ENCODE data around the gene BSN.

Gene BSN, protein sequence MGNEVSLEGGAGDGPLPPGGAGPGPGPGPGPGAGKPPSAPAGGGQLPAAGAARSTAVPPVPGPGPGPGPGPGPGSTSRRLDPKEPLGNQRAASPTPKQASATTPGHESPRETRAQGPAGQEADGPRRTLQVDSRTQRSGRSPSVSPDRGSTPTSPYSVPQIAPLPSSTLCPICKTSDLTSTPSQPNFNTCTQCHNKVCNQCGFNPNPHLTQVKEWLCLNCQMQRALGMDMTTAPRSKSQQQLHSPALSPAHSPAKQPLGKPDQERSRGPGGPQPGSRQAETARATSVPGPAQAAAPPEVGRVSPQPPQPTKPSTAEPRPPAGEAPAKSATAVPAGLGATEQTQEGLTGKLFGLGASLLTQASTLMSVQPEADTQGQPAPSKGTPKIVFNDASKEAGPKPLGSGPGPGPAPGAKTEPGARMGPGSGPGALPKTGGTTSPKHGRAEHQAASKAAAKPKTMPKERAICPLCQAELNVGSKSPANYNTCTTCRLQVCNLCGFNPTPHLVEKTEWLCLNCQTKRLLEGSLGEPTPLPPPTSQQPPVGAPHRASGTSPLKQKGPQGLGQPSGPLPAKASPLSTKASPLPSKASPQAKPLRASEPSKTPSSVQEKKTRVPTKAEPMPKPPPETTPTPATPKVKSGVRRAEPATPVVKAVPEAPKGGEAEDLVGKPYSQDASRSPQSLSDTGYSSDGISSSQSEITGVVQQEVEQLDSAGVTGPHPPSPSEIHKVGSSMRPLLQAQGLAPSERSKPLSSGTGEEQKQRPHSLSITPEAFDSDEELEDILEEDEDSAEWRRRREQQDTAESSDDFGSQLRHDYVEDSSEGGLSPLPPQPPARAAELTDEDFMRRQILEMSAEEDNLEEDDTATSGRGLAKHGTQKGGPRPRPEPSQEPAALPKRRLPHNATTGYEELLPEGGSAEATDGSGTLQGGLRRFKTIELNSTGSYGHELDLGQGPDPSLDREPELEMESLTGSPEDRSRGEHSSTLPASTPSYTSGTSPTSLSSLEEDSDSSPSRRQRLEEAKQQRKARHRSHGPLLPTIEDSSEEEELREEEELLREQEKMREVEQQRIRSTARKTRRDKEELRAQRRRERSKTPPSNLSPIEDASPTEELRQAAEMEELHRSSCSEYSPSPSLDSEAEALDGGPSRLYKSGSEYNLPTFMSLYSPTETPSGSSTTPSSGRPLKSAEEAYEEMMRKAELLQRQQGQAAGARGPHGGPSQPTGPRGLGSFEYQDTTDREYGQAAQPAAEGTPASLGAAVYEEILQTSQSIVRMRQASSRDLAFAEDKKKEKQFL (N-terminal part only)

DNA sequence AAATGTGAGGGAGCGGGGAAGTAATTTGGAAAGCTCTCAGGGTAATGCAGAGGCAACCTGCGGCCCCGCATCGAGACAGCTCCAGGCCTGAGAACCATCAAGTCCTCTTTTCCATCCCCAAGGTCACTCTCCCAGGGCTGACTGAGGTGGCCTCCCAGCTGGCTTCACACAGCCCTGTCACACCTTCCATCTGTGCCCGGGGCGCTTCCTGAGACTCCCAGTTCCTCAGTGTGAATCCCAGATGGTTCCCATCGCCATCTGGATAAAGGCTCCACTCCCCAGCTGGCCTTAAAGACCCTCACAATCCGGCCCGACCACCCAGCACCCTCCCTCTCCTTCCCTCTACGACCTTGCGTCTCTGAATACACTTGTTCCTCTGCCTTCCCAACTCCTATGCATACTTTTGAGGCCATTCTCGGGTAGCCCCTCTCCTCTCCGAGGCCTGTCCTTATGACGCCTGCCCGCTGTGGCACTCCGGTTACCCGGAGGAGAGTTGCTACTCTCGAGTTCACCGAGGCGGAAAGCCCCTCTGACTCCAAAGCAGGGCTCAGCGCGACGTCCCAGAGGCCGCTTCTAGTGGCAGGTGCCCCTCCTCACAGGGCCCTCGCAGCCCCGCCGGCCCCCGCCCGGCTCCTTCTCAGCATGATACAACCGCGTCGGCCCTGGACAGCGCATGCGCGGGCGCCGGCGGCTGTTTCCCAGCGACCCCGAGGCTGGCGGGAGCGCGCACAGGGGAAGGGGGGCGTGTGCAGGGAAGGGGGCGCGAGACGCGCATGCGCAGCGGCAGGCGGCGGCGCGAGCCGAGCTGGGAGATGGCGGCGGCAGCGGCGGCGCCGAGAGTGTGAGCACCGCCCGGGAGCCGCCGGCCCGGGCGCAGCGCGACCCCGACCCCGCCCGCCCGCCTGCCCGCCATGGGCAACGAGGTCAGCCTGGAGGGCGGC lies at the start of gene BSN:
Gene BSN, plus strand, starts transcription at position 786 of the 941 bp plus-strand sequence. Its CDS starts 126 bp downstream, at position 912.
- DNase-seq (ENCODE audit: low spot score) = peak; percentile 88

DNA sequence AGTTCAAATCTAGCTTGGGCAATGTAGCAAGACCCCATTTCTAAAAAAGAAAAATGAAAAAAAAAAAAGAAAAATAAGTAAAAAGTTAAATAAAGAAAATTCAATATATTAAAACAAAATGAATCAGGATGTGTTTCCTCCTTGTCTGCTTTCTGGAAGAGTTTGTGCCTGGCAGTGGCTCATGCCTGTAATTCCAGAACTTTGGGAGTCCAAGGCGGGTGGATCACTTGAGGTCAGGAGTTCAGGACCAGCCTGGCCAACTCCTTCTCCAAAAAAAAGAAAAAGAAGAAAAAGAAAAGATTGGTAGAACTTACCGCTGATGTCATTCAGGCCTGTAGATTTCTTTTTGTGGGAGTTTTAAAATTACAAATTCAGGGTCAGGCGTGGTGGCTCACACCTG lies 47.4 kb upstream of the BSN start:
- DNase-seq (ENCODE audit: low spot score) = no peak

DNA sequence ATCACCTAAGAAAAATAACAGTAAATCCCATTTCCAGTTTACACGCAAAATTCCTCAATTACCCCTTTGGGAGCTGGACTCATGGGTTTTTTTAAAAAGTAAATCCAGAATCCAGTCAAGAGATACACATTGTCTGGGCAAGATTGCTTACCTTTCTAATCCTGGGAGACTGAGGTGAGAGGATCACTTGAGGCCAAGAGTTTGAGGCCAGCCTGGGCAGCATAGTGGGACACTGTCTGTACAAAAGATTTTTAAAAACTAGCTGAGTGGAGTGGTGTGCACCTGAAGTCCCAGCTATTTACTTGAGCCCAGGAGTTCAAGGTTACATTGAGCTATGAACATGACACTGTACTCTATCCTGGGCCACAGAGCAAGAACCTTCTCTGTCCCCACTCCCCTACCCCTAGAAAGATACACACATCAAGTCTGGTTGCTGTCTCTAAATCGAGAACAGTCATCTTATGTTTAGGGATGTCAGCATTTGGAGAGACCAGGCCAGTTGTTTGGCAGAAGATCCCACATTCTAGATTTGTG lies 45.2 kb upstream of the BSN start:
- DNase-seq (ENCODE audit: low spot score) = no peak

DNA sequence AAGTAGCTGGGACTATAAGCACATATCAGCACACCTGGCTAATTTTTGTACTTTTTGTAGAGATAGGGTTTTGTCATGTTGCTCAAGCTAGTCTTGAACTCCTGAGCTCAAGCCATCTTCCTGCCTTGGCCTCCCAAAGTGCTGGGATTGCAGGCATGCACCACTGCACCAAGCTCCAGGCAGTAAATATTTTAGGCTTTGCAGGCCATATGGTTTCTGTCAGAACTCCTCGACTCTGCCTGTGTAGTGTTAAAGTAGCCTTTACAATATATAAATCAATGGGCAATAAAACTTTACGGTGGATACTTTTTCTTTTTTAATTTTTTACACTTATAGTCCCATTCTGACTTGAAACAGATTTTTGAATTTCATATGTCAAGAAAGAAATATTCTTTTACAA lies 42.6 kb upstream of the BSN start:
- no peak for DNase-seq (ENCODE audit: low spot score)

DNA sequence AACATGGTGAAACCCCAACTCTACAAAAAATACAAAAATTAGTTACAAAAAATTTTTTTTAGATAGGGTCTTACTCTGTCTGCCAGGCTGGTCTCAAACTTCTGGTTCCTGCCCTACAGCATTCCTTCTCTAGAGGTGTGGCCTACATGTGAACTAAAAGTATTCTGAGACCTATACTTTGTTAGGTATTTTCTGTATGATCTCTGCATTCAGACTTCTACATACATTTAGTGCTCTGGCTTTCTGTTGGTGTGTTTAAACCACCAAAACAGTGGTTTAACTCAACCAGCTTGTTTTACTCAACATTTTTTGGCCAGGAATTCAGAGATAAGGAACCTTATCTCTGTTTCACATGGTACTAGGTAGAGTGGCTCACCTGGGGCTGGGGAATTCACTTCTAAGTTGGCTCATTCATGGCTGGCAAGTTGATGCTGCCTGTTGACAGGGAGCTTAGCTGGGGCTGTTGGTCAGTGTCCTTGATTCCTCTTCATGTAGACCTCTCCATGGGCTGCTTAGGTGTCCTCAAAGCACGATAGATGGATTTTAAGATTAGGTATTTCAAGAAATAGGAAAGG lies 41.4 kb upstream of the BSN start:
- no peak for DNase-seq (ENCODE audit: low spot score)

DNA sequence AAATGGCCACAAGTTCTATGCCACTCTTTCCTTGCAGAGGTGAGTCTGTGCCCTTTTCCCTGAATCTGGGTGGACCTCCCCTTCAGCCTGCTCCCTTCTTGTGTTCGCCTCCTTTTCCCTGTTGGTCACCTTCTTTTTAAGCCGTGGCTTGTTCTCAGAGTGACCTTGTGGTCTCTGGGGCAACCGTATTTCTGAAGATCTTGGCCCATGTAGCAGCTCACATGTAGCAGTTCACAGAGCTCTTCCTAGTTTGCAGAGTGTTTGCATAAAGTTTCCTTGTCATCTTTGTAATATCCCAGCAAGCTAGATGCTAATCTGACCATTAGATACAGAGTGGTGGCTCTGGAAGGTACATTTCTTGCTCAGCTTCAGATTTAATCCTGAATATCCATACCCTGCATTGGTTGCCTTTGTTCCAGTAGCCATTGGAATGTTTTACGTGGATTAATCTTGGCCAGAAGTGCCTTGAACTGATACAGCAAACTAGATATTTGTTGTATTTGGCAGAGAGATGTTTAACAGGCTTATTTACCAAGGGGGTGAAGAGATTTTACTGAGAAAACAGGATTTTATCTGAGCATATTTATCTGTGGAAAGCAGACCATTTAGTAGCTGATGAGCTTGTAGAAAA lies 40.7 kb upstream of the BSN start:
- DNase-seq (ENCODE audit: low spot score) = no peak

DNA sequence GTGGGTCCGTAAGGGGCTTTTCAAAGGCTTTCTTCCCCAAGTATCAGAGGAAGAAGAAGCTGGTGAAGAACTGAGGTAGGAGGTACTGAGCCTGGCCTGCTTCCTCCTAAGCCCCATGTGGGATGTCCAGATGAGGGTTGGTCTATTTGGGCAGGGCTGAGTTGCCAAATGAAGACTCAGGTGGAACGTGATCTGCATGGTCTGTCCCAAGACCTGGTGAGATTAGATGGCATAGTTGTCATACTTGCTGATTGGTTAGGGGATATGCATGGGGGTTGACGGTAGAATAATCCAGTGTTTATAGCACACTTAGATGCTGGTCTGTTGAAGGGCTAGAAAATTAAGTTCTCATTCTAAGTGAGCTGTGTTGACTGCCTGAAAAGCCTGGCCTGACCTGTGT lies 36.3 kb upstream of the BSN start:
- DNase-seq (ENCODE audit: low spot score) = no peak

DNA sequence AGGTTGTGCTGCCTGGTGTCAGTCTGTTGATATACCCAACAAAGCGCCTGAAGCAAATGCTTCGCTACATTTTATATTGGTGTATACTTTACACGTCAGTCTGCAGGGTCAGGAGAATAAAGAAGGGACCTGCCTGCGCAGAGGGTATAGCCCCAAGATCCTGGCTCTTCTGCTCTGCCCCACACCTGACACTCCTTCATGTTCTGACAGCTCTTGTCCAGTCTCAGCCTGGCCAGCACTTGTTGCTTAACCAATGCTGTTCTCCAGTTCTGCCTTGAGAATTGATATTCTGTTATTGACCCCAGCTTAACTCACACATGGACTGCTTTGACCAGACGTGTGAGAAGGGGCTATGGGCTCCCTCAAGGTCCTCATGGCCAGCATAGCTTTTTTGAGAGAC lies 35.8 kb upstream of the BSN start:
- DNase-seq (ENCODE audit: low spot score) = no peak

DNA sequence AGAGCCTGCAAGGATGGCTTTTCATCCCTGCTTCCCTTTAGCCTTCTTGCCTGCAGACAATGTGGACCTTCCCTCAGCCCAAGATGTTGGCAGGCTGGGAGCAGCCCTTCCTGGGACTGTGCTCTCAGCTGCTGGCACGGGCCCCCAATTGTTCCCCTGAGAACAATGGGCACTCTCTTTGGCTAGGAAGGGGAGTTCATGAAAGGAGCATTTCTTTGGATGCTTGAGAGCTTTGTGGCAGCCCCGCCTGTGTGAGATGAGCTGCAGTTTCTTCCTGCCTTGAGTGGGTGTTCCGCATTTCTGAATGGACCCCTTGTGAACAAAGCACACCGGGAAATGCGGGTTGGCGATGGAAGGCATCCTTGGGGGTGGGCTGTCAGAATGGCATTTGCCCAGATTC lies 35.0 kb upstream of the BSN start:
- peak; percentile 93 for DNase-seq (ENCODE audit: low spot score)

DNA sequence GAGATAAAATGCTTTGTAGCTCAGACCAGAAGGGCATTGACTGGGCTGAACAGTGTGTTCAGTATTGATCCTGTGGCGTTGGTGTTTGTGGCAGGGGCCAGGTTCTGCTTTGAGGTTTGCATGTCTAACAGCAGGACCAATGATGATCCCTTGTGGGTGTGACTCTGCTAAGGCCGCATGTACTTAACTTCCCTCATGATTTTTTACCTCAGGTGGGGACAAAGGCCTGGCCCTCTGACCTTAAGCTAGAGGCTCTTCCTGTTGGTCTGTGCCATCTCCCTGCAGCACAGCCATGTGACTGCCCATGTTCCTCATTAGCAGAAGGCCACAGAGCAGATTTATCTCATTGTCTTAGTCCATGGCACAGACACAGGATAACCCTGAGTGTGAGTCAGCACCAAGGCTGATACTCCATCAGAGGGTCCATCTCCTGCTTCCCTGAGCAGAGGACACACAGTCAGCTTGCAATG lies 34.3 kb upstream of the BSN start:
- no peak for DNase-seq (ENCODE audit: low spot score)

DNA sequence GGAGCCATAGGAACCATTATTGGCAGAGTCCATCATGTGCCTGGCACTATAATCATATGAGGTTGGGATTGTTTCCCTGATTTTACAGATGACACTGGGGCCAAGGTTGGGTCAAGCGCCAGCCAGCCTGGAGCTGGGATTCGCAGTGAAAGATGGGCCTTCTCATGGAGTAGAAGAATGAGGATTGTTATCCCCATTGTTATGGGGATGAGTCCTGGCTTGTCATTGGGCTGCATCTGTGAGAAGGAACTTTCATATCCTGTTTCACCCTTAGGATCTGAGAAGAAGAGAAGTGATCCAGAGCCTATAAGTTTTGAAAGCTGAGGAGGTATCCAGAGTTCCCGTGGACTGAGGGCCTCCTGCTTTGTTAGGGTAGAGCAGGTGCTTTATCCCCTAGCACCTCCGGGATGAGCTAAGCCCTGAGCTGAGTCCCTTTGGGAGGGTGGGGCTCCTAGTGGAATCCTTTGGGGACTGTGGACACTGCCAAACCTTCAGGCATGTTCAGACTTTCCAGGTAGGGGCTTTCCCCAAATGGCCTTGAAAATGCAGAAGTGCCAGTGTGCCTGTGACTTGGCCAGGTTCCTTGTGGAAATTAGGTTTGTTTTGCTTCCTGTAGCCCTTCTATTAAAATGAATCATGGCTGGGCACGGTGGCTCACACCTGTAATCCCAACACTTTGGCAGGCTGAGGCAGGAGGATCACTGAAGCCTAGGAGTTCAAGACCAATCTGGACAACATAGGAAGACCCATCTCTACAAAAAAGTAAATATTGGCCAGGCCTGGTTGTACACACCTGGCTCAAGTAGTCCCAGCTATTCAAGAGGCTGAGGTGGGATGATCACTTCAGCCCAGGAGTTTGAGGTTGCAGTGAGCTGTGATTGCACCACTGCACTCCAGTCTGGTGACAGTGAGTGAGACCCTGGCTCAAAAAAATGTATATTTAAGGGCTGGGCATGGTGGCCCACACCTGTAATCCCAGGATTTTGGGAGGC lies 30.2 kb upstream of the BSN start:
- no peak for DNase-seq (ENCODE audit: low spot score)

DNA sequence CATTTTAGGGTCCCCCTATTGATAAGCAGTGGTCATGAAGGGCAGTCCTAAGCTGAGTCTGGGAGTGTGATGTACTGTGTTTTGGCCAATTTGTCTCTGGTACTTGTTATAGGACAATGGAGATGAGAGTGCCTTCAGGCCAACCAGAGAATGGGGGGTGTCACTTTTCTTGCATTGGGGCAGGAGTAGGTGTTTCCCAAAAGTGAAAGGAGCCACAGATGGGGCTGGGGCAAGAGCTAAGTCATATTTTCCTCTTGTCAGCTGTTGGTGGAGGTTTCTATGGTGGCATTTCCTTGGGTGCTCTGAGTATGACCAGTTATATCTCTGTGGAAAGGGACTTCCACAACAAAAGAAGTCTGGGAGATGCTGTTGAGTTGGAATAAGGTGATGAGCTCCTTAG lies 24.7 kb upstream of the BSN start:
- DNase-seq (ENCODE audit: low spot score) = no peak

DNA sequence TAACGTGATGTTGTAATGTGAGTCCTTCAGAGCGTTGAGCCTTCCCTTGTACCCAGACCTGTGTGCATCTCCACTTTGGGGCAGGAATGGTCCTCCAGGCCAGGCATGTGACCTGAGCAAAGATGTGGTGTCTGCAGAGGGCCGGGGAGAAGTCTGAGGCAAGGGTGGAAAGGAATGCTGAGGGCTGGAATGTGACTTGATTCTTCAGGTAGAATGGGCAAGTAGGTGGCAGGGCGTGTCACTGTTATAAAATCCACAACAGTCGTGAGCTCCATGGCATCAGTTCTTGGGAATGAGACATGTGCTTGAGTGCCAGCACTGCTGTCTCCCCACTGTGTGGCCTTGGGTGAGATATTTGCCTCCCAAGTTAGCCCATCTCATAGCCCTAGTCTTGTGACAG lies 24.0 kb upstream of the BSN start:
- DNase-seq (ENCODE audit: low spot score) = no peak

DNA sequence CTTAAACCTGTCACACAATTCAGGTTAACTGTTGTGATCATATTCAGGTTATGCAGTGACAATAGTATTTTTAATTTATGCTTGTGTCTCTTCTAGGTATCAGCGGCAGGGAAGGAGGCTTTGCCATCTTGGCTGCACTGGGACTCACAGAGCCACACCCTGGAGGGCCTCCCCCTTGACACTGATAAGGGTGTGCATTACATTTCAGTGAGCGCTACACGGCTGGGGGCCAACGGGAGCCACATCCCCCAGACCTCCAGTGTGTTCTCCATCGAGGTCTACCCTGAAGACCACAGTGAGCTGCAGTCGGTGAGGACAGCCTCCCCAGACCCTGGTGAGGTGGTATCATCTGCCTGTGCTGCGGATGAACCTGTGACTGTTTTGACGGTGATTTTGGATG lies 23.6 kb upstream of the BSN start:
- DNase-seq (ENCODE audit: low spot score) = no peak

DNA sequence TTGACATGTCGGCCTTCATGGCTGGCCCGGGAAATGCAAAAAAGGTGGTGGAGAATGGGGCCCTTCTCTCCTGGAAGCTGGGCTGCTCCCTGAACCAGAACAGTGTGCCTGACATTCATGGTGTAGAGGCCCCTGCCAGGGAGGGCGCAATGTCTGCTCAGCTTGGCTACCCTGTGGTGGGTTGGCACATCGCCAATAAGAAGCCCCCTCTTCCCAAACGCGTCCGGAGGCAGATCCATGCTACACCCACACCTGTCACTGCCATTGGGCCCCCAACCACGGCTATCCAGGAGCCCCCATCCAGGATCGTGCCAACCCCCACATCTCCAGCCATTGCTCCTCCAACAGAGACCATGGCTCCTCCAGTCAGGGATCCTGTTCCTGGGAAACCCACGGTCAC lies 23.1 kb upstream of the BSN start:
- no peak for DNase-seq (ENCODE audit: low spot score)

DNA sequence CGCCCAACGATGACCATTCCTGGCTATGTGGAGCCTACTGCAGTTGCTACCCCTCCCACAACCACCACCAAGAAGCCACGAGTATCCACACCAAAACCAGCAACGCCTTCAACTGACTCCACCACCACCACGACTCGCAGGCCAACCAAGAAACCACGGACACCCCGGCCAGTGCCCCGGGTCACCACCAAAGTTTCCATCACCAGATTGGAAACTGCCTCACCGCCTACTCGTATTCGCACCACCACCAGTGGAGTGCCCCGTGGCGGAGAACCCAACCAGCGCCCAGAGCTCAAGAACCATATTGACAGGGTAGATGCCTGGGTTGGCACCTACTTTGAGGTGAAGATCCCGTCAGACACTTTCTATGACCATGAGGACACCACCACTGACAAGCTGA lies 22.6 kb upstream of the BSN start:
- DNase-seq (ENCODE audit: low spot score) = no peak

DNA sequence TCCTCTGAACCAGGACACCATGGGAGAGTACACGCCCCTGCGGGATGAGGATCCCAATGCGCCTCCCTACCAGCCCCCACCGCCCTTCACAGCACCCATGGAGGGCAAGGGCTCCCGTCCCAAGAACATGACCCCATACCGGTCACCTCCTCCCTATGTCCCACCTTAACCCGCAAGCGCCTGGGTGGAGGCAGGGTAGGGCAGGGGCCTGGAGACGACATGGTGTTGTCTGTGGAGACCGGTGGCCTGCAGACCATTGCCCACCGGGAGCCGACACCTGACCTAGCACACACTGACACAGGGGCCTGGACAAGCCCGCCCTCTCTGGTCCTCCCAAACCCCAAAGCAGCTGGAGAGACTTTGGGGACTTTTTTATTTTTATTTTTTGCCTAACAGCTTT lies 21.2 kb upstream of the BSN start:
- no peak for DNase-seq (ENCODE audit: low spot score)

DNA sequence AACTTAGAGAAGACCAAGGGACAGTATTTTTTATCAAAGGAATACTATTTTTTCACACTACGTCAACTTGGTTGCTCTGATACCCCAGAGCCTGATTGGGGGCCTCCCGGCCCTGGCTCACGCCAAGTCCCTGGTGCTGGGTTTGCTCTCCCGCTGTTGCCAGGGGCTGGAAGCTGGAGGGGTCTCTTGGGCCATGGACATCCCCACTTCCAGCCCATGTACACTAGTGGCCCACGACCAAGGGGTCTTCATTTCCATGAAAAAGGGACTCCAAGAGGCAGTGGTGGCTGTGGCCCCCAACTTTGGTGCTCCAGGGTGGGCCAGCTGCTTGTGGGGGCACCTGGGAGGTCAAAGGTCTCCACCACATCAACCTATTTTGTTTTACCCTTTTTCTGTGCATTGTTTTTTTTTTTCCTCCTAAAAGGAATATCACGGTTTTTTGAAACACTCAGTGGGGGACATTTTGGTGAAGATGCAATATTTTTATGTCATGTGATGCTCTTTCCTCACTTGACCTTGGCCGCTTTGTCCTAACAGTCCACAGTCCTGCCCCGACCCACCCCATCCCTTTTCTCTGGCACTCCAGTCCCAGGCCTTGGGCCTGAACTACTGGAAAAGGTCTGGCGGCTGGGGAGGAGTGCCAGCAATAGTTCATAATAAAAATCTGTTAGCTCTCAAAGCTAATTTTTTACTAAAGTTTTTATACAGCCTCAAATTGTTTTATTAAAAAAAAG lies 20.3 kb upstream of the BSN start:
- no peak for DNase-seq (ENCODE audit: low spot score)
